Measurements from ENCODE around the gene LGR4. TPM values are rescaled to one million over a fixed set of nuclear protein-coding genes. Genes with fewer than 3 reads are reported as not detected.

The LGR4 gene
- total RNA-seq, 6 experiments from 2014 or later: 13.9 to 20.2 (median 17.7) TPM

GRCh38 chr11:27505781-27506180 is 33.2 kb upstream of the LGR4 start:
- peaks cover 7% of the 10 kb centered on the region for H3K36me3 Mint-ChIP-seq (ENCODE audit: low read depth)
- no peak for TF ChIP-seq CTCF (IDR thresholded peaks at IDR 0.05)
- peaks cover 4% of the 10 kb centered on the region; the same call in 1 of the 2 replicates for H3K27me3 Mint-ChIP-seq (ENCODE audit: insufficient read depth)
- peak overlapping the region; percentile 94 for H3K27ac Mint-ChIP-seq
- peaks cover 47% of the 10 kb centered on the region for H3K4me1 Mint-ChIP-seq (ENCODE audit: low read depth)
- DNase-seq: no peak
- no peaks in the 10 kb centered on the region for H3K9me3 Mint-ChIP-seq
- H3K4me3 Mint-ChIP-seq: peak overlapping the region; percentile 94

GRCh38 chr11:27504205-27504604 is 31.6 kb upstream of the LGR4 start:
- H3K9me3 Mint-ChIP-seq: no peaks in the 10 kb centered on the region
- H3K4me3 Mint-ChIP-seq: peak overlapping the region; percentile 94; the same call in 1 of the 2 replicates
- H3K36me3 Mint-ChIP-seq (ENCODE audit: low read depth): peaks cover 9% of the 10 kb centered on the region
- H3K27me3 Mint-ChIP-seq (ENCODE audit: insufficient read depth): peaks cover 4% of the 10 kb centered on the region; the same call in 1 of the 2 replicates
- no peak overlapping the region for H3K27ac Mint-ChIP-seq
- peaks cover 51% of the 10 kb centered on the region for H3K4me1 Mint-ChIP-seq (ENCODE audit: low read depth)
- no peak for TF ChIP-seq CTCF (IDR thresholded peaks at IDR 0.05)
- no peak for DNase-seq

- no peaks in the 10 kb centered on the region for H3K9me3 Mint-ChIP-seq
- H3K4me3 Mint-ChIP-seq: no peak overlapping the region
- peaks cover 37% of the 10 kb centered on the region for H3K4me1 Mint-ChIP-seq (ENCODE audit: low read depth)
- no peak overlapping the region for H3K27ac Mint-ChIP-seq
- no peaks in the 10 kb centered on the region for H3K27me3 Mint-ChIP-seq (ENCODE audit: insufficient read depth)
- TF ChIP-seq CTCF (IDR thresholded peaks at IDR 0.05): no peak
- peaks cover 14% of the 10 kb centered on the region for H3K36me3 Mint-ChIP-seq (ENCODE audit: low read depth)
- DNase-seq: no peak
Measured at GRCh38 chr11:27501100-27501499, 28.5 kb upstream of the LGR4 start.

- Mint-ChIP-seq H3K9me3 (no peaks in the 10 kb centered on the region), H3K4me3 (no peak overlapping the region), H3K4me1 (ENCODE audit: low read depth) (peaks cover 22% of the 10 kb centered on the region), H3K27ac (no peak overlapping the region), H3K36me3 (ENCODE audit: low read depth) (peaks cover 7% of the 10 kb centered on the region), H3K27me3 (ENCODE audit: insufficient read depth) (no peaks in the 10 kb centered on the region)
- no peak for TF ChIP-seq CTCF (IDR thresholded peaks at IDR 0.05)
- DNase-seq: no peak
Measured at GRCh38 chr11:27497911-27498310, 25.3 kb upstream of the LGR4 start.

- no peaks in the 10 kb centered on the region for H3K27me3 Mint-ChIP-seq (ENCODE audit: insufficient read depth)
- peak; percentile 77 for TF ChIP-seq CTCF (IDR thresholded peaks at IDR 0.05)
- H3K4me1 Mint-ChIP-seq (ENCODE audit: low read depth): peaks cover 18% of the 10 kb centered on the region
- peak; percentile 19 for DNase-seq
- peaks cover 7% of the 10 kb centered on the region for H3K36me3 Mint-ChIP-seq (ENCODE audit: low read depth)
- H3K4me3 Mint-ChIP-seq: no peak overlapping the region
- H3K9me3 Mint-ChIP-seq: no peaks in the 10 kb centered on the region
- H3K27ac Mint-ChIP-seq: no peak overlapping the region
Measured at GRCh38 chr11:27497284-27497866, 24.8 kb upstream of the LGR4 start.
